DMS79 treated with DMSO at 0.1 percent for 48 hours (cell line): ENCODE data around the gene PARVB.

ENCODE experiments used
- DNase-seq: peaks from one replicate; lab custom pipeline; 2025; lab: John Stamatoyannopoulos, UW

Gene PARVB

DNA sequence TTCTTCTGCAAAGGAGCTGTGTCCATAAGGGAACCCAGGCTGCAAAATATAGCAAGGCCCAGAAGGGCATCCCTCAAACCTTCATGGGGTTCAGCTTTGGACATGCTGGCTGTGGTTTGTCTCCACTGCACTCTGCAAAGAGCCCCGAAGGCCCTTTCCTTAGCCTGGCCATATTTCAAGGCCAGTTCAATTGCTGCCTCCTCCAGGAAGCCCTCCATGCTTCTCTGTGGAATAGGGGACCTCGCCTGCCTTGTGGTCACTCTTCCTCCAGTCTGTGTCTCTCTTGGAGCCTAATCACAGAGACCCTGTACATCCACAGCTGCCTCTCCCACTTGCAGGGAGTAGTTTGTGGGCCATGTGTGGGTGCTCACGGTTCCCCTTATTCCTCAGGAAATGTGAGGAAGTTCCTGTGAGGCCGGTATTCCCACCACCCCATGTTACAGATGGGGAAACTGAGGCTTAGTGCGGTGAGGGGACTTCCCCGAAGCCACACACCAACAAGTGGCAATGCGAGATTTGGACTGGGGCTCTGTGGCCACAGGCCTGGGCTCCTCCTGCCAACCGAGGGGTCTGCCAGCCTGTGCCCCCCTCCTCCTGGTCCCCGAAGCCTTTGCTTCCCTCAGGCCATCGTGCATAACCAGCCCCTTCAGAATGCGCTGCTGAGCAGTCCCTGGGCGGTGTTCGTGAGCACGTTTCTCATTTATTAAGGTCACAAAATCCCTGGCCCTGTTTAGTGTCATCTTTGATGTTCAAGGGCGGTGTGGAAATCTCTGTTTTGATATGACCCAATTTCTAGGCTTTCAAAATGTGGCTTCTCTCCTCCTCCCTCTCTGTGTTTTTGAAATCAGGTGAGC is 65.8 kb downstream of the PARVB start:
- no peak for DNase-seq

DNA sequence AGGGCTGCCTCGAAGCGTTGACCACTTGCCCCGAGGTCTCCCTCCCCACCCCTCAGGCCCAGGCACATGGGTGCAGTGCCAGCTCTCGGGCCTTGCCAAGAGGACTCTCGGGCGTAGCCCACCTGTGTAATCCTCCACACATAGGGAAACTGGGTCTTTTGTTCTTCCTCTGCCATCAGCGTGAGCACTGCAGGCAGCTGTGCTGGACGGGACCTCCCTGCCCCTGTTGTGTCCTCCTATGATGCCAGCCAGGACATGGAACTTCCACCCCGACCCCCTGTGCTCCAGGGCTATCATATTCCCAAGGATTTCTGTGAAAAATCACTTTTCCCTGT is 66.4 kb downstream of the PARVB start:
- DNase-seq, result no peak

DNA sequence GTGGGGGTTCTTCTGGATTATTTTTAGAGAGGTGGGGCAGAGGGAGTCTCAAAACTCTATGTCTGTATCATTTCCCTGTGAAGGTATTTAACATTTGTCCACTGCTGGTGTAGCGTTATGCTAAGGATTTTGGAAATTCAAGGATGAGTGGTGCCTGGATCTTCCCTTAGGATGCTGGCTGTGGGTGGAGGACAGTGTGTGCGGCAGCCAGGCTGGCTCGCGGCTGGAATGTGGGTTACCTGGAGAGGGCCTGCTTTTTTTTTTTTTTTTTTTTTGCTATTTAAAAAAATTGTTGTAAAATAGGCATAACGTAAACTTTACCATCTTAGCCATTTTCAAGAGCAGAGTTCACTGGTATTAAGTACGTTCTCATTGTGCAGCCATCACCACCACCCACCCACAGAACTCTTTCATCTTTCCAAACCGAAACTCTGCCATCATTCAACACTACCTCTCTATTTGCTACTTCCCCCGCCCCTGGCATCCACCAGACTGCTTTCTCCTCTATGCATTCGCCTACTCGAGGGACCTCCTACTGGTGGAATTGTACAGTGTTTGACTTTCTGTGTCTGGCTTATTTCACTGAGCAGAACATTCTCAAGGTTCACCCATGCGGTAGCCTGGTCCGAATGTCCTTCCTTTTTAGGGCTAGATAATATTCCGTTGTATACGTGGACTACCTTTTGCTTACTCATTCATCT is 67.1 kb downstream of the PARVB start:
- no peak for DNase-seq

DNA sequence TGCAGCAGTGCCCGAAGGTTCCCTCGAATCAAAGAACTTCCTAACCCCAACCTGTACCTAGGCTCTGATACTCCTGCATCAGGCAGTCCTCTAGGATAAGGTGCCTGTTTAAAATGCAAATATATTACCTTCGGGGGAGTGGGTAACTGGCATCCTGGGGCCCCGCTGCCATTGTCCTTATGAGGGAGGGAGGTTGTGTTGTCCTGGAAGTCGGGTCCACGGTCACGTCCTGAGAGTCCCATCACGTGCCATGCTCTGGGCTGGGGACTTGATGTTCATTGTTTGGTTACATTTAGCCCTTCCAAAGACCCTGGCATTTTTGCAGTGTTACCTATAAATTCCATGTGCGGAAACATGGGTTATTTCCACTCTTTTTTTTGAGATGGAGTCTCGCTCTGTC is 67.6 kb downstream of the PARVB start:
- DNase-seq, result no peak

DNA sequence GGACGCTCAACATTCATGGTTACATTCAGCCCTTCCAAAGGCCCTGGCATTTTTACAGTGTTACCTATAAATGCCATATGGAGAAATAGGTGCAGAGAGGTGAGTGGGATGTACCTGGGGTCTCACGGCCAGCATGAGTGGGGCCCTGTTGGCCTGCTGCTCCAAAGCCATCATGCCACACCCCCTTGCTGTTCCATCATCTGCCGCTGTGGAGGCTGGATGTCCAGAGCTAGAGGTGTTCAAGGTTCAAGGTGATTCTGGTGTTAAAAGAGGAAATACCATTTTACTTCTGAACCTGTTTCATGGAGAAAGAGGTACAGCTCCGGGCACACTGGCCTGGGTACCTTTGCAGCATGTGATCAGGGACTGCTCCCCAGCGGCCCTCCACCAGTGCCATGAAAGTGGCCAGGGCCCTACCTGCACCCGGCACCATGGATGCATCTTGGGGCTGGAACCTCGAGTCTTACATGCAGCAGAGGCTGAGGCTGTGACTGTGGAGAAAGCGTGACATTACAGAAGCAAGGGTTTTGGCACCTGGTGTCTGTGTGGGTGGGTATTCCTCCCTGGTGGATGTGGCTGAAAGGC is 68.6 kb downstream of the PARVB start:
- DNase-seq, result no peak

DNA sequence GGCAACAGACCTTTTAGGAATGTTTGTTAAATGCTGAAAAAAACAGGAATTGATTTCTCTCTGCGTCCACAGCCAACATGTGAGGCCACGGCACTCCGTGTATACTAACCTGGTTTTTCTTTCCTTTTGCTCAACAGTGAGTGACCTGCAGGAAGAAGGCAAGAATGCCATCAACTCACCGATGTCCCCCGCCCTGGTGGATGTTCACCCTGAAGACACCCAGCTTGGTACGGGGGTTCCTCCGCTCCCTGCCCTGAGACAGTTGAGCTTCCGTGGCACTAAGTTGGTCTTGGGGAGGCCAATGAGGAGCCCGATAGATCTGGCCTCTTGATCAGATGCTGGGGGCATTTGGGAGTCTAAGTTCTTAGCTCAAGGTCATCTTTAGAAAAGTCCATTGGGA is 69.7 kb downstream of the PARVB start:
- no peak for DNase-seq

DNA sequence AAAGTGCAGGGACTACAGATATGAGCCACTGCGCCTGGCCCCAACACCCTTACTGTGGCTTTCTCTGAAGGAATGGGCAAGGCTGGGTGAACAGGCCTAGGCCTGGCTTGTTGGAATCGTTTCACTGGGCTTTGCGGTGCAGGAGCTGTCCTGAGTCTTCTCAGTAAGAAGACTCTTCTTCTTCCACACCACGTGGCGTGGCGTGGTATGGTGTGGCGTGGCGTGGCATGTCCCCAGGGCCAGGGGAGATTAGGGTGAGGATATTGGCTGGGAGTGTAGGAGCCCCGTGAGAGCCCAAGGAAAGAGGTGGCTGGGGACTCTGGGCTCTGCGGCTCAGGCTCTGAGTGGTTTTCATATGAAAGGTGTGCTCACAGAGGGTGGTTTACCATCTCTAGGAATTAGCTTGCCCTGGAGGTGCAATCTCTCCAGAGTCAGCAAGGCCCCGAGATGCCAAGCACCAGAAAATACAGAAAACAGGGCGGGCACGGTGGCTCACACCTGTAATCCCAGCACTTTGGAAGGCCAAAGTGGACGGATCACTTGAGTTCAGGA is 70.7 kb downstream of the PARVB start:
- no peak for DNase-seq

DNA sequence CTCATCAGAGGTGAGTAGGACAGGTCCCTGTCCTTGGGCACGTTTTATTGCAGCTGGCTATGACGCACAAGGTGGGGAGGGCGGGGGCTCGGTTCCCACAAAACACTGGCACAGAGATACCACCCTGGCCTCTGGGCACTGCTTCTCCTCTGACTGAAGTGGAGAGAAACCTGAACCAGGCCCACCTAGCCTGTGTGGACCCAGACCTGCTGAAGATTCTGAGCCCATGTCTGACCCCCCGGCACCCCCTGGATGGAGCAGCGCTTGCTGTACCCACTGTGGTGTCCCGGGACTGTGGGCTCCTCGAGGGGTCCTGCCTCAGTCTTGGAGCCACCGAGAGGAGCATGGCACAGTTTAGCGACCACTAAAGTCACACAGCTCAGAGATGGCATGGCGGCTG is 72.6 kb downstream of the PARVB start:
- no peak for DNase-seq

DNA sequence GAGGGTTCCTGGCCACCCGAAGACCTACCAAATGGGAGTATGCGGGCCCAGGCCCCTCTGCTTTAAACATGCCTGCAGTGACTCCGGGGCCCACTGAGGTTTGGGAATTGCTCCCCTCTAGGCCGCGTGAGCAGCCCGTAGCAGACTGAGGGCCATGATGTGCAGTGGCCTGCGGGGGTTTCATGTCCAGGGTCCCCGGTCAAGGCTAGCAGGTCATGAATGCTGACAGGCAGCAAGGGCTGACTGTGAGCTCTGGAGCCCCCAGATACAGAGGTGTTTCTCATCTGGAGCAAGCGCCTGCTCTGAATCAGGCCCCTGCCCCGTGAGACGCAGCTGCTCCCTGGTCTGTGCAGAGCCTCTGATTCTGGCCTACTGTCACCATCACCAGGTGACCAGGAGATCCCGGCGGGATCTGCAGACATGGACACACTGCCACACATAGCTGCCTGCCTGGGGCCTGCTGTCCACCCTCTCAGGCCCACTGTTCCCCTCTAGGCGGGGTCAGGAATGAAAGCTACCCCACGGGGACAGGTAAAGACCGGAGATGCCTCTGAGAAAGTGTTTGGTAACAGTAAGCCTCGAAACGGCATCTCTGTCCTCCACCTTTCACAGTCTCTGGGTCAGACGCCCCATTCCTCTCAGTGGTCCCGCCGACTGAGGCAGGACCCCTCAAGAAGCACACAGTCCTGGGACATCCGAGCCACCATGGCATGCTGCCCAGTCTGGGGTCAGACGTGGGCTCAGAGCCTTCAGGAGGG is 73.3 kb downstream of the PARVB start:
- no peak for DNase-seq

DNA sequence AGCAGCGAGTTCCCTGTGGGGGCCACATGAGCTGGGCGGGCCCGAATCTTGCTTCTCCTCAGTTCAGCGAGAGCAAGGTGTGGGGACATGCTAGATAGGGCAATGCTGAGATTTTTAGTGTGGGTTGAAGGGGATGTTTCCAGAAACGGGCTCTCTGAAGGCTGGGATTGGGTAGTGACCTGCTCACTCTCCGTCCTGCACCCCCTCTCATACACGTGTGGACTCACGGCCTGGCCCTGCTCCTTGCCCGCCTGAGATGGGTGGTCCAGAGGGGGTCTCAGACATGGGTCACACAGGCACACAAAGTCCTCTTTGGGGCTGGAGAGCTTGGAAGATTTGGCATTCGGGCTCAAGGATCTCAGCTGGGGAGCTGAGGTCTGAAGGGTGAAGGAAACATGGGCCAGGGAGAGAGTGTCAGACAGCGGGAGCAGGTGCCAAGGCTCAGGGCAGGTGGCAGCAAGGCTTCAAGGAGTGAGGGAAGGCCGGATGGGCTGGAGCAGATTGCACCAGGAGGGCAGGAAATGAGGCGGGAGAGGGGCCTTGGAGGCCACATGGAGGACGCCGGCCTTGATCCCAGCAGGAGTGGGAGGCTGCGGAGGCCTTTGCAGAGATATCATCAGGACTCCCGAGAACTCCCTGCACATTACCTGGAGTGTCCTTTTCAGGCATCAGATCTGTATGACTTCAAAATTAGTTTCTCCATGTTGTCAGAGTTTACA is 74.1 kb downstream of the PARVB start:
- DNase-seq, result no peak

DNA sequence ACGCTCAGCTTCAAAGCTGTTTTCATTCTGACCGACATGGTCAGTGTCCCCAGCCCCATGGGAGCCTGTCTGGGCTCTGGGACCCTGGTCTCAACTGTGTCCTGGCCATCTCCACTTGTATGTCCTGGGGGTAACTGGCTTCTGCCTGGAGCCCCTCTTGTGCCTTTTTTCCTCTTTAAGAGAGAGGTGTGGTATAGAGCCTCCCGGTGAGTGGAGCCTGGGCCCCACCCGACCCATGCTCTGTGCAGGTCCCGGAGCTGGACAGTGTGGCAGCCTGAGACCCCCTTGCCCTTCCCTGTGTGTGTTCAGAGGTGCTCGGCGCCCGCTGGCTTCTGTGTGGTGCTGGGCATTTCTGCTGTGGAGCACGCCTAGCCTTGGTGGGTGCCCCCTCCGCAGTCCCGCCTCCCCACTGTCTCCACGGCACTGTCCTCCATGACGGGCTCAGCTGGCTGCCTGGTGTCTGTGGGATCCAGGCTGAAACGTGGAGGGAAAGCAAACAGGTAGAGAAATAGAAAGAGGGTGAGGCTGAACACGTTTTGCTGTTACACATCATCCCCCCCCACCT is 74.9 kb downstream of the PARVB start:
- DNase-seq, result no peak

DNA sequence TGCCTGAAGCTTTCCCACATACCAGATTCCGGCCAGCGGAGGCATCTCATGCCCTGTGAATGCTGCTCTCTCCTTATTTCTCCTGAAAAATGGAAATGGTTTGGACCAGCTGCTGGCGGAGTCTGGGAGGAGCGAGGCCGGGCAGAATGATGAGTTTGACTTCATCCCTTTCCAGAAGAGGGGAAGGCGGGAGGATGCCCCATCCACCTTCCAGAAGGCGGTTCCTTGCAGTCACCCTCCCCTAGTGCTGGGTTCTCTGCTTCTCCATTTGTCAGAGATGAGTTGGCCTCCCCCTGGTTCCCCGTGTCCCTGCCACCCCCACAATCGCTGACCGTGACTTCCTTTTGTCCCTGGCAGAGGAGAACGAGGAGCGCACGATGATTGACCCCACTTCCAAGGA is 75.6 kb downstream of the PARVB start:
- no peak for DNase-seq

DNA sequence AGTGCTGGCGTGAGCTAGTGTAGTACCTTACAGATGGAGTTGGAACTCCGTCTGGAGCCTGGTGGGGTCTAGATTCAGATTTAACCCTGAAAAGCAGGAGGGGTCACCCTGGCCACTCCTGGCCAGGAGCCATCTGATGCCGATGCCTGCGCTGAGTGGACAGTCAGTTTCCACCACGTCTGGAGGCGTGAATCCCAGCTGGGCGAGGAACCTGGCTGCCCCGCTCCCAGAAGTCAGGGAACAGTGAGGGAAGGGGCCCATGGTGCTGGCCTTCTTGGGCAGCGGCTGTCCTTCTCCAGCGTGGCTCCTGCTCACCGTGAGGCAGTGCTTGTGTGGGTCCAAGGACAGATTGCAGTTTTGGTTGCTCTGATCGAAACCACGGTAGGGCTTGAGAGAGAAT is 76.3 kb downstream of the PARVB start:
- DNase-seq, result no peak

DNA sequence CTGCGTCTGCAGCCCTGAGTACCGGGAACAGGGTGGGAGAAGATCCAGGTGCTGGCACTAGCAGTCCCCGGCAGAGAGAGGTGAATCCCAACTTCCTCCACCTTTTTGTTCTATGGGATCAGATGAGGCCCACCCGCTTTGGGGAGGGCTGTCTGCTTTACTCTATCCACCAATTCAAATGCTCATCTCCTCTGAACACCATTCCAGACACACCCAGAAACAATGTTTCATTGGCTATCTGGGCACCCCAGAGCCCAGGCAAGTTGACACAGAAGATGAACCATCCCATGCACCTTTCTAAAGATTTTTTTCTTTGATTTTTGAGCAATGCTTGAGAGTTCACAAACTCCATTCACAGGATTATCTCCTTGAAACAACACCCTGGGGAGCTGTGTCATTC is 78.0 kb downstream of the PARVB start:
- no peak for DNase-seq

DNA sequence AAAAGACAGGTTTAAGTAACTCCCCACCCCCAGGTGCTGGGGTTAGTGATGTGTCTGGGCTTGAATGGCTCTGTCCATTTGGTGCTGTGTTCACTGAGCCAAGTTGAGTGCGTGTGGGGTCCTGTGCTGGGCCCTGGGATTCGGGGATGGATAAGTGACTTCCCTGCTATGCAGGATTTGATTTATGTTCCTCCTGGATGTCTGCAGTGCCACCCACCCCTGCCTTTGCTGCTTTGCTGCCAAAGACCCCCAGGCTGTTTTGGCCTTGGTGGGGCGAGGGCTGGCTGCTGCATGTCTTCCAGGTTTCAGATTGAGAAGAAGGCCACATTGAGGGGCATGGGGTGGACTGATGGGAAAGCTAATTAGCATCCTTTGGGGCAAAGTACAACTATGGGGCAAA is 78.8 kb downstream of the PARVB start:
- DNase-seq, result no peak

DNA sequence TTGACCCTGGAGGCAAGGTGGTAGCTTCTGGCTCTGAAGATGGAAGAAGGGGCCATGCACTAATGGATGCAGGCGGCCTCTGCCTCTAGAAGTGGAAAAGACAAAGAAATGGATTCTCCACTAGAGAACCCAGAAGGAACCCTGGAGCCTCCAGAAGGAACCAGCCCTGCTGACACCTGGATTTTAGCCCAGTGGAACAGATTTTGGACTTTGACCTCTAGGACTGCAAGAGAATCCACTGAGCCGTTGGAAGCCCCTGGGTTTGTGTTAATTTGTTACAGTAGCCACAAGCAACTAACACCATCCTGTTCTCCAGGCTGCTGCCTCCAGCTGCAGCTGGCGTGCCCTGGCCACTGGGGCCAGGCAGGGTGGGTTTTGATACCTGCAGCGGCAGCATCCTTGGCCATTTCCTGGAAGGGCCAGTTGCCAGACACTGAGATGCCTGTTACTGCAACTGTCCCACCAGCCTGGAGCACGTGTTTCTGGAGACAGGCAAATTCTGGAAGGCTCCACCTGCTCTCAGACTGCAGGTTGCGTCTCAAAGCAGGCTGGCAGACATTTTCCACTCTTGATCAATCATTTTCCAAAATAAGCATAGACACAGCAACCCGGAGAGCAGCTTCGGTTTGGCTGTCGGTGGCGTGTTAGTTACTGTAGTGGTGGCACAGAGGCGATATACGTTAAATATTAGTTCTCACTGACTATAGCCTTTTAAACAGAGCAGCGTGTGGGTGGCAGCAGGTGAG is 79.8 kb downstream of the PARVB start:
- DNase-seq, result no peak

DNA sequence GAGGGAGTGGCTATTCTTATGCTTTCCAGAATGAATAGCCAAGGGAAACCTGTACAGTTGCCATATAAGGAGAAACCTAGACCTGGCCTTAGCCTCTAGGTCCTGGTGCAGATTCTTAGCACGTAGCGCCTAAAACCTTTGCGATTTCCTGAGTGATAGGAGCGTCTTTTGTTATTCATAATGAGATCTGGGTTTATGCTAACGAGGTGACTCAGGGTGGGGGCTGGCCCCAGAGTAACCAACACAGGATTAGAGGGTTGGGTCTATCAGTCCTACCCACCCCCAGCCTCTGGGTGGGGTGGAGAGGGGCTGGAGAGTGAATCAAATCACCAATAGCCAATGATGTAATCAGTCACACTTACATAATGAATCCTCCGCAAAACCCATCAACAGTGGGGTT is 83.2 kb downstream of the PARVB start:
- no peak for DNase-seq

DNA sequence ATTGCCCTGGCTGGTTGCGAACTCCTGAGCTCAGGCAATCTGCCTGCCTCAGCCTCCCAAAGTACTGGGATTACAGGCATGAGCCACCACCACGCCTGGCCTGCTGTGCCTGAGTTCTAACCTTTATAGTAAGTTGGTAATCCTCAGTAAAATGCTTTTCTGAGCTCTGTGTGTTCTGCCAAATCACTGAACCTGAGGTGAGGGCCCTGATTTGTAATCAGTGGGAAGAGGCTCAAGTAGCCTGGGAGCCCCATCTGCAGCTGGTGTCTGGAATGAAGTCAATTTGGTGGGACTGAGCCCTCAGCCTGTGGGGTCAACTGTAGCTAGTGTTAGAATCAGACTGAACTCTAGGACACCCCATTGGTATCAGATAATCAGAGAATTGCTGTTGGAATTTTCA is 84.0 kb downstream of the PARVB start:
- DNase-seq, result no peak

DNA sequence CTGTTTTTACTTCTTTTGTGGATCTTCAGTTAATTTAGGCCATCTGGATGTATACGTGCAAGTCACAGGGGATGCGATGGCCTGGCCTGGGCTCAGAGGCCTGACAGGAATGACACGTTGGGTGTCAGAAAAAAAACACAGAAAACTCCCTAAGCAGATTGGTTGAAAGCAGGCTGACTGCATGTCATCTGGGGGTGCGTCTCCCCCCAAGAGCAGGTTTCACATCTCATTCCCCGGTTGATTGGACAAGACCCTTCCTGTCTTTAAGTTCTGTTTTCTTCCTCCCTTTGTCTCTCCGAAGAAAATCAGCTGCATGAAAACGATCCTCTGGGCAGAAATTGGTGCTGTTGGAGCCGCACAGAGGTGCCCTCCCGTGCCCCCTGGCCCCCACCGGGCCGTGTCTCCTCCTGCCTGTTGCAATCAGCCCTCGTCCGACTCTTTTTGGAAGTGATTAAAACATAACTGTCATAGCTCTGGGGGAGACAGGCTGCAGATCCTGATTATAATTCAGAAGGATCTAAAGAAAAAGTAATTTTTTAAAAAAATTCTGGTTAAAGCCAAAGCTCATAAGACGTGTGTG is 84.8 kb downstream of the PARVB start:
- no peak for DNase-seq

DNA sequence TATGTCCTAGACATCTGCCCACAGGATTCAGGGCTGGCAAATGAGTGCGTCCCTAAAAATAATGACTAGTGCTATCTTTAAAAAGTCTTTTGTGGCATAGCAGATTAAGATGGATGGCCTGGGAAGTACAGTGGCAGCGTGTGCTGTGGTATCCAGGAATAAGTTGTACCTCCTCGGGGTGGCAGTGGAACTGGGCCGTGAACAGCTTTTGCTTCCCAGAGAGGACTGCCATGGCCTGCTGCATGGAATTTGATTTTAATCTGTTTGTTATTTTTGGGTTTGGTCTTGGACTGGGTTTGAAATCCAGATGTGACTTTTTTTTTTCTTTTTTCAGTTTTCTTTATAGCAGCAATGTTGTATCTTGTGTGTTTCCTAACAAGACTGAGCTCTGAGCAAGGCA is 85.3 kb downstream of the PARVB start:
- no peak for DNase-seq
